Frontal cortex (tissue), 4 donors: ENCODE measurements around the gene FBXO40. TPM values are rescaled to one million over a fixed set of nuclear protein-coding genes. Genes with fewer than 3 reads are reported as not detected.

Source experiments
- DNase-seq, 2 donors: peaks; one replicate each; pipeline ENCODE4 v3.0.0; 2012; ENCODE audit warnings: low spot score in 2 of 2
- FAIRE-seq: peaks from 2 replicates; lab custom pipeline; 2012; peaks lifted over from hg19 to GRCh38; lab: Jason Lieb, UNC
- total RNA-seq: library from RNA; depleted of rRNA; stranded (reverse); fragments of >200 nt; gene quantifications from one replicate; pipeline ENCODE4 v1.2.3, GENCODE V29; 2014
- donor health status: control.
- donor health status: control.
- donor health status: control.

FBXO40 gene
- total RNA-seq, 1 donor from 2014 or later: not detected

- no peak for FAIRE-seq
- DNase-seq: no peak
These were observed 11.6 kb downstream of the FBXO40 start for GRCh38 chr3:121604759-121605158.

- no peak for DNase-seq
- FAIRE-seq: no peak
These were observed 12.9 kb downstream of the FBXO40 start for GRCh38 chr3:121606106-121606505.

- DNase-seq: no peak
- FAIRE-seq: no peak
These were observed 26.5 kb downstream of the FBXO40 start for GRCh38 chr3:121619691-121620090.

- FAIRE-seq (no peak), DNase-seq (no peak)
These were observed 28.3 kb downstream of the FBXO40 start for GRCh38 chr3:121621491-121621890.

DNA sequence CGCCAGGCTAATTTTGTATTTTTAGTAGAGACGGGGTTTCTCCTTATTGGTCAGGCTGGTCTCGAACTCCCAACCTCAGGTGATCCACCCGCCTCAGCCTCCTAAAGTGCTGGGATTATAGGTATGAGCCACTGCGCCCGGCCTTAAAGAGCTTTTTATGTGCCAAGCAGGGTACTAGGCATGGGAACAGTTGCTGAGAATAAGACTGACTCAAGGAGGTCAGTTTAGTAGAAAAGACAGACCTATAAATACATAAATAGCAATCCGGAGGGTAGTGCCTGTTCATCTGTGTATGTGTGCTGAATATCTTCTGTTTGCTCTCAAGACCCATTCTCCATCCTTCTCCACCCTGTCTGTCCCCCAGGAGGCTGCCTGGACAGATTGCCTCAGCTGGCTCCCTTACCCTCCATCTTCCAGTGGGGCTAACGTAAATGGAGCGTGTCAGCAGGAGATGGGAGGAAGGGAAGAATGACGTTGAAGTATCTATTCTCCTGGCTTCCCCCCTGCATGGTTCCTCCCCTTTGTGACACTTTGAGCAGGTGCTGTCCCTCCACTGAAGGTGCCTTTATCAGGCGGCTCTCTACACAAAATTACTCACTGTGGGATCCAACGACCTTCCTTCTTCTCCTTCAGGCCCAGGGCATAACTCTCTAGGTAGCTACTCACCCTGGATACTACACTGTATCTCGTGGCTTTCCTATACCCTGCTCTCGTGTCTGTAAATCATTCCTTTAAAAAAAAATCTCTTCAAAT lies 31.1 kb downstream of the FBXO40 start:
- DNase-seq (no peak), FAIRE-seq (no peak)

- DNase-seq (no peak), FAIRE-seq (no peak)
These were observed 33.3 kb downstream of the FBXO40 start for GRCh38 chr3:121626495-121626894.

- no peak for FAIRE-seq
- DNase-seq: no peak
These were observed 34.0 kb downstream of the FBXO40 start for GRCh38 chr3:121627211-121627610.

- no peak for DNase-seq
- no peak for FAIRE-seq
These were observed 34.4 kb downstream of the FBXO40 start for GRCh38 chr3:121627622-121628021.

- DNase-seq (no peak), FAIRE-seq (no peak)
These were observed 36.4 kb downstream of the FBXO40 start for GRCh38 chr3:121629601-121630000.

- no peak for FAIRE-seq
These were observed 37.2 kb downstream of the FBXO40 start for GRCh38 chr3:121630355-121630754.

GRCh38 chr3:121637922-121638321 lies 44.7 kb downstream of the FBXO40 start:
- DNase-seq: no peak
- FAIRE-seq: no peak

More at GRCh38 chr3:121630355-121630754, 37.2 kb downstream of the FBXO40 start:
- no peak for DNase-seq

DNA sequence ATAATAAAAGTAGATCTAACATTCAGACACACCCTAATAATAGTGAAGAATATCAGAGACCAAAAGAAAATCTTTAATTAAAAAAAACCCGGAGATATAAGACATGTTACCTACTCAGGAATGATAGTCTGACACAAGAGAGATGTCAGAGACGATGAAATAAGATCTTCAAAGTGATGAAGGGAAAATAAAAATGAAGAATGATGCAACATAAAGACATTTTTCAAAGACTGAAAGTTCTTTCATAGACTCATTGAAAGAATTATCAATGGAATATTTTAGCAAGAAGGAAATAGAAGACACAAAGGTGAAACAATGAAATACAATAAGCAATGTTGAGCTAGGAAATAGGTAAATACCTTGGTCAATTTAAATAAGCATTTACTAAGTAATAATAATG lies 47.9 kb downstream of the FBXO40 start:
- FAIRE-seq: no peak

DNA sequence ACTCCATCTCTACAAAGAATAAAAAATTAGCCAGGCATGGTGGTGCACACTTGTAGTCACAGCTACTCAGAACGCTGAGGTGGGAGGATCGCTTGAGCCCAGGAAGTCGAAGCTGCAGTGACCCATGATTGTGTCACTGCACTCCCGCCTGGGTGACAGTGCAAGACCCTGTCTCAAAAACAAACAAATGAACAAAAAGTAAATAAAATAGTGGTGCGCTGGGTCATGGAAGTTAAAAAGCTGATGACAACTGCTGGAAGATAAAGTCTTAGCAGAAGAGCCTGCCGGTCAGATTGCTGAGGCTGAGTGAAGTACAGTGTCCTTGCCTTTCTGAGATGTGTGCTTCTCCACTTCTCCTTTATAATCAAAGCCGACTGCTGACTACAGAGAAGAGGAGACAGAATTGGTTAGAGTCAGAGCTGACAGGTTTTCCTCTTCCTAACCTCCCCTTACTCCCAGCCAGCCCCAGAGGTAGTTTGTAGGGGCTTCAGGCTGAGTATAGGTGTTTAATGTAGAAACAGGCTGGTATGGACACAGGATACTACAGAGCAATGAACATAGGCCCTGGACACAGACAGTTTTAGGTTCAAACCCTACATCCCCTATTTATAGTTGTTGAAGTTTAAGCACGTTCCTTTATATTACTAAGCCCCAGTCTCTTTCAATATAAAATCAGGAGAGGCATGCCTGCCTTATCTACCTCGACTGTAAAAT lies 49.6 kb downstream of the FBXO40 start:
- FAIRE-seq (no peak), DNase-seq (no peak)

More for the DNA sequence above, 47.9 kb downstream of the FBXO40 start:
- no peak for DNase-seq

DNA sequence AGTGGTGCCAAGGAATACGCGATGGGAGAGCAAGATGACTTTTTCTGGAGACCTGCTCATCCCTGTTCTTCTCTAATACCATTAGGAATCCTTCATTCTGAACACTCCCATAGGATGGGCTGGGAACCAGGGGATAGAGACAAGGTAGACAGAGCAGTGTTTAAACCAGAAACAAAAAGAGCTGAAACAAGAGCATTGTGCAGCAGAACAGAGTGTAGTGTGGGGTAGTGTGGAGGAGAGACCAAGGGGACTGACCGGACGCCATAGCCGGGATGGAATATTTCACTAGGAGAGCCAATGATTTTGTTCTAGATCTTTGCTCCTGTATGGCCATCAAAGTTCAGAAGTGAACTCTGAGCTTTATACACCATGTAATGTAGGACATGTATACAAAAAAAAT lies 51.9 kb downstream of the FBXO40 start:
- DNase-seq (no peak), FAIRE-seq (no peak)

DNA sequence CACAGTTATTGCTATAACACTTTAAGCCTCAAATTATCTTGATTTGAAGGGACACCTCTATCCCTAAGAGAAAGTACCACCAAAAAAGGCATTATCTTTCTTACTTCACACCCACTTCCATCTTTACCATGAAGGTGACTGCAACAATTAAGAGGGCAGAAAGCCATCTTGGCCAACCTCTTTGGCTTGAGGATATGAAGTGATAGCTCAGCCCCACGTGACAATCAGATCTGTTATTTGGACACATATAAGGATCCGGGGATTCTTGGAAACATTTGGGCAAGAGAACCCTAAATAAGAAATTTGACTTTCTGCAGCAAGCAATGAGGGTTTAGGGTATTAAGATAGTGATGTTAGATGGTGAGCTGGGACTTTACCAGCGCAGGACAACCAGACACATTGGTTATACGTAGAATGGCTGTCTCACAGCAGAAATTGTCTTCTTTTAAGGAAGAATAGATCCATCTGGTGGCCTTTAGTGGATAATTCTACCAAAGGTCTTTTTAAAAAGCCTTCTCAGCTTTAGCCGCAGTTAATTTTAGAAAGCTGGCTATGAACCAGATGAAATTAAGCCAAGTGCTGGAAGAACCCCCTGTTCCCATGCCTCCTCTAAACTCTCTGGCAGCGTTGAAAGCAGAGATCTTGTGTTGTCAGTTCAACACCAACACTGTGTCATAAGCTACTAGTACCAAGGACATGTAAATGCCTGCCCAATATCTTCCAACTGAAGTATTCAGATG lies 55.2 kb downstream of the FBXO40 start:
- FAIRE-seq: no peak
- DNase-seq: no peak

- FAIRE-seq: no peak
- no peak for DNase-seq
These were observed 56.5 kb downstream of the FBXO40 start for GRCh38 chr3:121649645-121650044.

DNA sequence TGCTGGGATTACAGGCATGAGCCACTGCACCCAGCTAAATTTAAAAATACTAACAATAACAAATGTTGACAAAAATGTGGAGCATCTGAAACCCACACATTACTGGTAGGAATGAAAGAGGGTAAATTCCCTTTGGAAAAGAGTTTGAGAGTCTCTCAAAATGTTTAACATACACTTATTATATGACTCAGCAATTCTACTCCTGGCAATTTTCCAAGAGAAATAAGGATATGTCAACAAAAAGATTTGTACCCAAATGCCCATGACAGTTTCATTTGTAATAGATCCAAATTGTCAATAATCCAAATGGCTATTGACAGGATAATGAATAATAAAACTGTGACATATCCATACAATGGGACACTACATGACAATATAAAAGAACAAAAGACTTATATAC lies 58.5 kb downstream of the FBXO40 start:
- no peak for FAIRE-seq

DNA sequence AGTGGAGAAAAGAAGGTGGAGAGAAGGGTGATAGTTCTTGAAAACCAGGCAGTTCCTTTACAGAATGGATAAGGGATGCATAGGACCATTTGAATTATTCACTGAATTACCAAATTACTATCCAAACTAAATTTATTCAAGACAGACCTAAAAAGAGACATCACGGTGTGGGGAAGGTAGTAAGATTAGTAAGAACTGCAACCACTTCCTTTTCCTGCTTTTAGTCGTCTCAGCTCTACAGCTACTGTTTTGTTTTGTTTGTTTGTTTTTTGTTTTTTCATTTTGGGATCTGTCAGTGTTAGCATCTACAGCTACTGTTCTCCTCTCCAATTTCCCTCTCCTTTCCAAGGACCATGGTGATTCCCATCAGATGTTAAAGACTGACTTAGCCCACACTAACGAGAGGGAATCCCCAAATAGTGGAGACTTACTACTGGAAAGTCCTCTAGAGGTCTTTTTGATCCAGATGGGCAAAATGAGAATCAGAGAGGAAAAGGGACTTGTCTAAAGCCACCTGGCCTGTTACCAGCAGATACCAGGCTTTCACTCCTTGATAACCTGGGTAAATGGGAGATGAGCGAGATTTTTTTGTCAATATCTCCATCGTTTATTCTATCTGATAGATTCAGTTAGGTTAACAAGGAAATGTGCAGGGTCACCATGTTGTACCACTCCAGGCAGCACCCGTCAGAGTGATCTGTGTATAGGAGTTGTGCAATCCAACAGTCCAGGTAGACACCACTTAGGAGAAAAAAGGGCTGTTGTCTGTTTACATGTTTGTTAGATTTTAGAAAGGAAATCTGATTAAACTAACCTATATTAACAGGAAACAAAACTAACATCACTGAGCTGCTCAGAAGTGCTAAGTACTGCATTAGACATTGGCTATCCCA lies 61.6 kb downstream of the FBXO40 start:
- no peak for FAIRE-seq

More for the DNA sequence above, 58.5 kb downstream of the FBXO40 start:
- DNase-seq: no peak

DNA sequence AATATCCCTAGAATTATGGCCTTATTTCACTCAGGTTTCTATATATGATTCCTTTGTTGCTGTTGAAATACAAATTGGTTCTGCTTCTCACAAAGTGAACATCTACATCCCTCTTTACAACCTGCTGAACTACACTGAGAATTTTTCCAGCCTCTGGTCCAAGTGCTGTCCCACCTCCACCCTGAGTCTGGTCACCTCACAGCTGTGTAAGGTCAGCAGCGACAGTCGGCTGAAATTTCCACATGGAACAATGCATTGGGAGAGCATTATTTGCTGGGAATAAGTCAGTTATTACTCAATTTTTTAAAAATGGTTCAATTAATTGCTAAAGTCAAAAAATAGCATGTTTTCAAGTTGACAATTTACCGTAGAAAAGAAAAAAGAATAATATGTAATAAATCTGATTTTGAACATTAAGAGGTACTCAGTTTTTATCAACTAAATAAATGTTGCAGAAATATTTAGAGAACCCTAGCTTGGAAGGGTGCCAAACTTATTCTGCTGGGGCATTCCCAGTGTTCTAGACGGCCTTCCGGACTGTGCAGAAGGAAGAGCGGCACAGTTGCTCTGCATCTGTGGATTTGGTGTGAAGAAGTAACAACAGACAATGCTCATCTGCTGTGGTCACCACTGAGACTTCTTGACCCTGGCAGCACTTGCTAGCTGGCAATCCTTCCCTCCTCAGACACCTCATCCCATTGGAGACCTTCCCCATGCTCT lies 65.7 kb downstream of the FBXO40 start:
- DNase-seq (no peak), FAIRE-seq (no peak)

More for the DNA sequence above, 61.6 kb downstream of the FBXO40 start:
- no peak for DNase-seq
